OCI-LY7 (cell line): ENCODE data around the gene RADIL. TPM values are rescaled to one million over a fixed set of nuclear protein-coding genes. Genes with fewer than 3 reads are reported as not detected.

Source experiments
- BruUV-seq: library from RNA; stranded (reverse); fragments of 400-500 nt; replicated peaks from 2 replicates; lab custom pipeline; 2021; lab: Mats Ljungman, UMichigan
- CTCF ChIA-PET: fragments of 300-600 bp; sonication (Branson Sonifier 250); formaldehyde crosslinking; loops from one replicate; lab custom pipeline; 2022; ENCODE audit warnings: antibody characterized with exemption; ENCODE audit not compliant: unreplicated experiment; lab: Charles Lee
- POLR2A ChIA-PET: fragments of 300-600 bp; sonication (Branson Sonifier 250); formaldehyde crosslinking; loops from one replicate; lab custom pipeline; 2022; ENCODE audit warnings: antibody characterized with exemption; lab: Charles Lee
- DNase-seq: peaks from one replicate; pipeline ENCODE4 v3.0.0-alpha.2; 2015; ENCODE audit warnings: low spot score
- H2AFZ ChIP-seq: fragments of 200-600 bp; sonication (generic), shearing (Covaris generic); 2 replicates; pipeline ENCODE4 v1.6.1; 2014; ENCODE audit warnings: mild to moderate bottlenecking, antibody characterized with exemption, low read length, moderate library complexity
- H3K27ac ChIP-seq: fragments of 200-600 bp; sonication (generic); 2 replicates; pipeline ENCODE4 v1.5.1; 2014; ENCODE audit warnings: mixed run types, low read depth, mild to moderate bottlenecking, moderate library complexity, low read length, inconsistent platforms; ENCODE audit not compliant: poor library complexity, severe bottlenecking
- H3K36me3 ChIP-seq: fragments of 200-600 bp; sonication (generic); 2 replicates; pipeline ENCODE4 v1.6.1; 2014; ENCODE audit warnings: mild to moderate bottlenecking, antibody characterized with exemption, low read length, moderate library complexity, mixed read lengths; ENCODE audit not compliant: insufficient read depth
- H3K4me1 ChIP-seq: fragments of 200-600 bp; sonication (generic); 2 replicates; pipeline ENCODE4 v1.5.1; 2014; ENCODE audit warnings: mild to moderate bottlenecking, low read length; ENCODE audit not compliant: insufficient read depth, poor library complexity, severe bottlenecking
- H3K4me2 ChIP-seq: fragments of 200-600 bp; sonication (generic); 2 replicates; pipeline ENCODE4 v1.6.1; 2014; ENCODE audit warnings: mild to moderate bottlenecking, low read length
- H3K4me3 ChIP-seq: fragments of 200-600 bp; sonication (generic); 2 replicates; pipeline ENCODE4 v1.5.1; 2014; ENCODE audit warnings: mild to moderate bottlenecking, low read depth, low read length; ENCODE audit not compliant: poor library complexity, severe bottlenecking
- H3K79me2 ChIP-seq: fragments of 200-600 bp; sonication (generic); 2 replicates; pipeline ENCODE4 v1.6.1; 2016; ENCODE audit warnings: low read depth, mild to moderate bottlenecking, low read length, moderate library complexity, mixed read lengths; ENCODE audit not compliant: insufficient read depth
- H3K9me2 ChIP-seq: fragments of 200-600 bp; sonication (generic); 2 replicates; pipeline ENCODE4 v1.6.1; 2016; ENCODE audit warnings: mild to moderate bottlenecking, low read length, mixed read lengths; ENCODE audit not compliant: insufficient read depth
- H3K9me3 ChIP-seq: fragments of 200-600 bp; sonication (generic); 2 replicates; pipeline ENCODE4 v1.6.1; 2014; ENCODE audit warnings: mild to moderate bottlenecking, mixed run types, low read length, mixed read lengths
- H4K20me1 ChIP-seq: fragments of 200-600 bp; sonication (generic); 2 replicates; pipeline ENCODE4 v1.6.1; 2014; ENCODE audit warnings: mild to moderate bottlenecking, antibody characterized with exemption, low read length, moderate library complexity, mixed read lengths; ENCODE audit not compliant: insufficient read depth
- EZH2phosphoT487 ChIP-seq: fragments of 200-600 bp; sonication (generic); IDR thresholded peaks from 2 replicates; pipeline ENCODE4 v1.6.1; 2018; ENCODE audit warnings: low read depth, borderline replicate concordance, mild to moderate bottlenecking, mixed run types, antibody characterized with exemption, low read length, moderate library complexity, mixed read lengths
- intact Hi-C: fragments of 100-400 bp; cut with micrococcal nuclease; formaldehyde crosslinking; loops from one replicate; pipeline ENCODE4 v1.10.0; 2022; ENCODE audit not compliant: unreplicated experiment
- total RNA-seq, 2 experiments: library from RNA; depleted of rRNA in 1 of 2; stranded (reverse); fragments of >200 nt in 1 of 2; shearing (Covaris generic) in 1 of 2; gene quantifications; 2 replicates each; pipeline ENCODE4 v1.2.3, GENCODE V29; 2014 to 2022
- TF ChIP-seq, protein P1 (sequence below): fragments of 200-600 bp; sonication (generic); conservative IDR thresholded peaks from 2 replicates; pipeline ENCODE4 v1.5.1; 2014; ENCODE audit warnings: mild to moderate bottlenecking, antibody characterized with exemption, low read length, moderate library complexity, mixed read lengths

RADIL gene
- total RNA-seq, 2 experiments from 2014 or later, result 0.34 TPM; not detected in 1

DNA sequence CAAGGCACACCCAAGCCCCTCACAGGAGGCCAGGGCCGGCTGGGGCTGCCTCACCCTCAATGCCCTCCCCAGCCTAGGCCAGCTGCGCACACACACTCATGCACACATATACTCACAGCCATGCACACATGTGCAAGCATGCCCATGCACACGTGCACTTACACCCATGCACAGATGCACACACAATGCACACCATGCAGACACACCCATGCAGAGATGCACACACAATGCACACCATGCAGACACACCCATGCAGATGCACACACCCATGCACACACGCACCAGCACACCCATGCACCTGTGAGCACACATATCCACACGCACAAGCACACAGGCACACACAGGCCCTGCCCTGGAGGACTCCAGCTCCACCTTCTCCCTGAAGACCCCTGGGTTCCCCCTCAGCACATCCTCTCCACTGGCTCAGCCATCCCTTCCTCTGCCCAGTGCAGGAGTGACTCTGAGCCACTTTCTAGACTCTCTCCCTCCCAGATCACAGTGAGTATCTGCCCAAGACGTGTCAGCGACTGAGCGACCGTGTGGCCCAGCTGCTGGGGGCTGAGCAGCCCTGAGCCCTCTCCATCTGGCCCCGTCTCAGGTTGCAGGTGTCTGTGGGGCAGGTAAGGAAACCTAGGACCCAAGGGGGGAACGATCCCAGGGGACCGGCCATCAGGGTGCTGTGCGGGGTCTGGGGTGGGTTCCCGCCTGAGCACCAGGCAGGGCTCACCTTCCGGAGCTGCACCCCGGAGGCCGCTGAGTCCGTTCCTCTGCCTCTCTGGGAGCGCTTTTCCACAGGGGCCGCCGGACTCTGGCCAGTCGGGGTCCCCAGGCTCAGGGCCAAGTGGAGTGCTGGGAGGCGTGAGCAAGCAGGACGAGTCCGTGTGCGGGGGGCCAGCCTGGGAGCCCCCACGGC is 82.3 kb downstream of the RADIL start:
- Histone ChIP-seq H3K9me2 (no peaks in the 10 kb centered on the region), H3K27ac (no peak overlapping the region), H2AFZ (no peak overlapping the region), H3K4me2 (no peak overlapping the region), H4K20me1 (no peaks in the 10 kb centered on the region), H3K79me2 (no peaks in the 10 kb centered on the region), H3K9me3 (no peaks in the 10 kb centered on the region), H3K36me3 (no peaks in the 10 kb centered on the region), H3K4me3 (no peak overlapping the region), H3K4me1 (no peaks in the 10 kb centered on the region)
- TF ChIP-seq, protein P1, sequence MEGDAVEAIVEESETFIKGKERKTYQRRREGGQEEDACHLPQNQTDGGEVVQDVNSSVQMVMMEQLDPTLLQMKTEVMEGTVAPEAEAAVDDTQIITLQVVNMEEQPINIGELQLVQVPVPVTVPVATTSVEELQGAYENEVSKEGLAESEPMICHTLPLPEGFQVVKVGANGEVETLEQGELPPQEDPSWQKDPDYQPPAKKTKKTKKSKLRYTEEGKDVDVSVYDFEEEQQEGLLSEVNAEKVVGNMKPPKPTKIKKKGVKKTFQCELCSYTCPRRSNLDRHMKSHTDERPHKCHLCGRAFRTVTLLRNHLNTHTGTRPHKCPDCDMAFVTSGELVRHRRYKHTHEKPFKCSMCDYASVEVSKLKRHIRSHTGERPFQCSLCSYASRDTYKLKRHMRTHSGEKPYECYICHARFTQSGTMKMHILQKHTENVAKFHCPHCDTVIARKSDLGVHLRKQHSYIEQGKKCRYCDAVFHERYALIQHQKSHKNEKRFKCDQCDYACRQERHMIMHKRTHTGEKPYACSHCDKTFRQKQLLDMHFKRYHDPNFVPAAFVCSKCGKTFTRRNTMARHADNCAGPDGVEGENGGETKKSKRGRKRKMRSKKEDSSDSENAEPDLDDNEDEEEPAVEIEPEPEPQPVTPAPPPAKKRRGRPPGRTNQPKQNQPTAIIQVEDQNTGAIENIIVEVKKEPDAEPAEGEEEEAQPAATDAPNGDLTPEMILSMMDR, result no peak
- TF ChIP-seq EZH2phosphoT487, result no peak
- CTCF ChIA-PET, result no interaction called here
- BruUV-seq, result no TSS peak
- no peak for DNase-seq
- intact Hi-C loops, result no loop called here
- POLR2A ChIA-PET, result no interaction called here

DNA sequence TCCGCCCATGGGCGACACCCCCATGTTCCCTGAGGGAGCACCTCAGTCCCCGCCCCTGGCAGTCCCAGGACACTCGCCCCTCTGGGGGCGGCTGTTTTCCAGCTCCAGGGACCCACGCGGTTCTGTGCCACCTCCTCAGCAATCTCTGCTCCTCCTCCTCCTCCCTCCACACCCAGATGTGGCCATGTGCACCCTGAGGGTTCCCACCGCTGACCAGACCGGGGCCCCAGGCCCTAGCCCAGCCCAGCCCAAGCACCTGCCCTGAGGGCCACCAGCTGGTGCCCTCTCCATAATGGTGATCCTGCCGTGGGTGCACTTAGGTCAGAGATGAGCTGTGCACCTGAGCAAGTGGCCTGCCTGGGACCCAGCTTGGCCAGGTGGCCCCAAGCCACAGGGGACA is 83.0 kb downstream of the RADIL start:
- Histone ChIP-seq H3K9me2 (no peaks in the 10 kb centered on the region), H3K4me1 (no peaks in the 10 kb centered on the region), H3K4me2 (no peak overlapping the region), H3K36me3 (no peaks in the 10 kb centered on the region), H3K9me3 (no peaks in the 10 kb centered on the region), H3K27ac (no peak overlapping the region), H2AFZ (no peak overlapping the region), H3K79me2 (no peaks in the 10 kb centered on the region), H3K4me3 (no peak overlapping the region), H4K20me1 (no peaks in the 10 kb centered on the region)
- POLR2A ChIA-PET, result no interaction called here
- BruUV-seq, result no TSS peak
- TF ChIP-seq, protein P1, result no peak
- TF ChIP-seq EZH2phosphoT487, result no peak
- CTCF ChIA-PET, result interaction anchor here (0.6 kb wide), 1 partner anchor 833 kb away, joined by 3 read pairs; no protein-coding TSS in a partner anchor
- intact Hi-C loops, result no loop called here
- no peak for DNase-seq
